IPS-20b (cell line): ENCODE measurements around the gene SSC5D.
"Not testable (repeated sequence)": the region's sequence is repeated elsewhere in the genome, so short reads cannot be mapped to it uniquely, and the experiment has no call there.

Source experiments
- H3K27ac ChIP-seq: one replicate; pipeline ENCODE4 v1.5.1; 2013; ENCODE audit warnings: low read length
- H3K27me3 ChIP-seq: 2 replicates; pipeline ENCODE4 v1.6.1; 2013; ENCODE audit warnings: mild to moderate bottlenecking, low read length, inconsistent platforms; ENCODE audit not compliant: insufficient read depth
- H3K36me3 ChIP-seq: 2 replicates; pipeline ENCODE4 v1.6.1; 2013; ENCODE audit warnings: low read depth, mild to moderate bottlenecking, inconsistent platforms, low read length, moderate library complexity; ENCODE audit not compliant: insufficient read depth
- H3K4me1 ChIP-seq: 2 replicates; pipeline ENCODE4 v1.6.1; 2013; ENCODE audit warnings: mild to moderate bottlenecking, control low read depth, inconsistent platforms, low read length, moderate library complexity; ENCODE audit not compliant: insufficient read depth
- H3K4me3 ChIP-seq: 2 replicates; pipeline ENCODE4 v1.5.1; 2013; ENCODE audit warnings: mild to moderate bottlenecking, low read length, inconsistent platforms
- H3K9ac ChIP-seq: 2 replicates; pipeline ENCODE4 v1.6.1; 2013; ENCODE audit warnings: low read depth, mild to moderate bottlenecking, inconsistent platforms, low read length, moderate library complexity
- H3K9me3 ChIP-seq: 2 replicates; pipeline ENCODE4 v1.6.1; 2013; ENCODE audit warnings: mild to moderate bottlenecking, low read depth, low read length, inconsistent platforms; ENCODE audit not compliant: insufficient read depth

SSC5D gene

GRCh38 chr19:55494172-55494761 is 6.0 kb downstream of the SSC5D start:
- Histone ChIP-seq H3K9ac (no peak overlapping the region), H3K27me3 (peaks cover 10% of the 10 kb centered on the region; the same call in 1 of the 2 replicates), H3K4me3 (no peak overlapping the region), H3K27ac (no peak overlapping the region), H3K9me3 (no peaks in the 10 kb centered on the region), H3K4me1 (peaks cover 10% of the 10 kb centered on the region), H3K36me3 (no peaks in the 10 kb centered on the region)

- H3K4me1 ChIP-seq: peaks cover 5% of the 10 kb centered on the region
- H3K9ac ChIP-seq: no peak overlapping the region
- no peaks in the 10 kb centered on the region for H3K9me3 ChIP-seq
- no peaks in the 10 kb centered on the region for H3K36me3 ChIP-seq
- no peak overlapping the region for H3K4me3 ChIP-seq
- no peak overlapping the region for H3K27ac ChIP-seq
- H3K27me3 ChIP-seq: peaks cover 10% of the 10 kb centered on the region; the same call in 1 of the 2 replicates
Measured at GRCh38 chr19:55495646-55496349, 7.6 kb downstream of the SSC5D start.

- H3K9ac ChIP-seq, H3K27ac ChIP-seq, H3K4me1 ChIP-seq, H3K4me3 ChIP-seq, H3K9me3 ChIP-seq, H3K36me3 ChIP-seq: not testable (repeated sequence)
- H3K27me3 ChIP-seq: peaks cover 18% of the 10 kb centered on the region
Measured at GRCh38 chr19:55496820-55497219, 8.6 kb downstream of the SSC5D start.

GRCh38 chr19:55497763-55498162 is 9.5 kb downstream of the SSC5D start:
- Histone ChIP-seq H3K9ac (no peak overlapping the region), H3K27me3 (peaks cover 28% of the 10 kb centered on the region), H3K4me3 (no peak overlapping the region), H3K36me3 (no peaks in the 10 kb centered on the region), H3K9me3 (no peaks in the 10 kb centered on the region), H3K27ac (no peak overlapping the region), H3K4me1 (peaks cover 5% of the 10 kb centered on the region)

GRCh38 chr19:55498246-55498840 is 10.1 kb downstream of the SSC5D start:
- H3K9ac ChIP-seq: no peak overlapping the region
- H3K27ac ChIP-seq: no peak overlapping the region
- H3K4me1 ChIP-seq: peaks cover 5% of the 10 kb centered on the region
- peaks cover 4% of the 10 kb centered on the region for H3K9me3 ChIP-seq
- peaks cover 33% of the 10 kb centered on the region for H3K27me3 ChIP-seq
- no peaks in the 10 kb centered on the region for H3K36me3 ChIP-seq
- H3K4me3 ChIP-seq: no peak overlapping the region

GRCh38 chr19:55500368-55500952 is 12.2 kb downstream of the SSC5D start:
- Histone ChIP-seq H3K9me3 (peaks cover 7% of the 10 kb centered on the region), H3K27me3 (peaks cover 47% of the 10 kb centered on the region), H3K4me3 (no peak overlapping the region)

GRCh38 chr19:55502197-55502952 is 14.1 kb downstream of the SSC5D start:
- Histone ChIP-seq H3K27me3 (peaks cover 47% of the 10 kb centered on the region), H3K9me3 (peaks cover 7% of the 10 kb centered on the region), H3K27ac (no peak overlapping the region), H3K4me3 (no peak overlapping the region), H3K9ac (no peak overlapping the region), H3K4me1 (no peaks in the 10 kb centered on the region), H3K36me3 (no peaks in the 10 kb centered on the region)

More at GRCh38 chr19:55500368-55500952, 12.2 kb downstream of the SSC5D start:
- H3K36me3 ChIP-seq: no peaks in the 10 kb centered on the region
- no peak overlapping the region for H3K9ac ChIP-seq
- H3K4me1 ChIP-seq: peaks cover 5% of the 10 kb centered on the region
- H3K27ac ChIP-seq: no peak overlapping the region

- Histone ChIP-seq H3K36me3 (no peaks in the 10 kb centered on the region), H3K4me3 (no peak overlapping the region), H3K4me1 (no peaks in the 10 kb centered on the region), H3K27ac (no peak overlapping the region), H3K9ac (no peak overlapping the region), H3K27me3 (peaks cover 45% of the 10 kb centered on the region), H3K9me3 (peaks cover 7% of the 10 kb centered on the region)
Measured at GRCh38 chr19:55503157-55503501, 14.9 kb downstream of the SSC5D start.

GRCh38 chr19:55503502-55504251 is 15.4 kb downstream of the SSC5D start:
- H3K27me3 ChIP-seq: peaks cover 41% of the 10 kb centered on the region
- H3K9ac ChIP-seq: no peak overlapping the region
- no peak overlapping the region for H3K27ac ChIP-seq

GRCh38 chr19:55504252-55504603 is 16.0 kb downstream of the SSC5D start:
- H3K27ac ChIP-seq: no peak overlapping the region
- H3K27me3 ChIP-seq: peaks cover 36% of the 10 kb centered on the region
- peaks cover 7% of the 10 kb centered on the region for H3K9me3 ChIP-seq
- H3K4me1 ChIP-seq: no peaks in the 10 kb centered on the region
- no peaks in the 10 kb centered on the region for H3K36me3 ChIP-seq
- H3K4me3 ChIP-seq: no peak overlapping the region
- no peak overlapping the region for H3K9ac ChIP-seq

More at GRCh38 chr19:55503502-55504251, 15.4 kb downstream of the SSC5D start:
- Histone ChIP-seq H3K36me3 (no peaks in the 10 kb centered on the region), H3K4me3 (no peak overlapping the region), H3K9me3 (peaks cover 7% of the 10 kb centered on the region), H3K4me1 (no peaks in the 10 kb centered on the region)

- H3K9me3 ChIP-seq: peaks cover 7% of the 10 kb centered on the region
- H3K27ac ChIP-seq: no peak overlapping the region
- no peaks in the 10 kb centered on the region for H3K4me1 ChIP-seq
- H3K9ac ChIP-seq: no peak overlapping the region
- H3K27me3 ChIP-seq: peaks cover 36% of the 10 kb centered on the region
- H3K4me3 ChIP-seq: no peak overlapping the region
- no peaks in the 10 kb centered on the region for H3K36me3 ChIP-seq
Measured at GRCh38 chr19:55504981-55505380, 16.7 kb downstream of the SSC5D start.
